GM18870 (cell line): ENCODE results near the gene ZNF775.

ENCODE experiments used
- ATAC-seq: cut with Tn5 transposase; IDR thresholded peaks from one replicate; pipeline ENCODE4 v1.9.1; 2021; ENCODE audit warnings: moderate library complexity; ENCODE audit not compliant: unreplicated experiment

Gene ZNF775

DNA sequence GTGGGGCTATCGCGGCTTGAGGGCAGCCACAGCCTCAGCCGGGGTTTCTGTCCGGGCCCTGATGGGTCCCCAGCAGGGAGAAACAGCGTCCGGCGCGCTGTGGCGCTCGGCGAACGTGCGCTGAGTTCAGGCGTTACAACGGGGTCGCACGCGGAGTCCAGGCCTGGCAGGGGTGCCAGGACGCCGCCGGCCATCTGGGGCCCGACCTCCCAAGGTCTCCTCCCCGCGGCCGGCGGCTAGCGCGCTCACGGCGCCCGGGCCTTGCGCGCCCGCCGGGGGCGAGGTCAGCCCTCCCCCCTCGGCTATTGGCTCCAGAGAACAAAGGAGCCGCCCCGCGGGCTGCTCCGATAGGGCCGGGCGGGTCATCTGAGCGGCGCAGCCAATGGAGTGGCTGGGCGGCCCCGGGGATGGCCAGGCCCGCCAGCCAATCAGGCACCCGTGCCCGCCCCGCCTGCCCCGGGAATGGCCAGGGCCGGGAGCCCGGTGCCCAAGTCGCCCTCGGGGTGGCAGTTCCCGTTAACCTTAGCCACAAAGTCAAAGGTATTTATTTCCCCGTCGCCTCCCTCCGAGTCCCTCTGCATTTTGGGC is at the start of gene ZNF775:
Gene ZNF775 (plus strand): TSS at position 478 of the 588 bp plus-strand sequence. CDS start 9,141 bp downstream, outside the sequence.
- ATAC-seq = peak; percentile 36

DNA sequence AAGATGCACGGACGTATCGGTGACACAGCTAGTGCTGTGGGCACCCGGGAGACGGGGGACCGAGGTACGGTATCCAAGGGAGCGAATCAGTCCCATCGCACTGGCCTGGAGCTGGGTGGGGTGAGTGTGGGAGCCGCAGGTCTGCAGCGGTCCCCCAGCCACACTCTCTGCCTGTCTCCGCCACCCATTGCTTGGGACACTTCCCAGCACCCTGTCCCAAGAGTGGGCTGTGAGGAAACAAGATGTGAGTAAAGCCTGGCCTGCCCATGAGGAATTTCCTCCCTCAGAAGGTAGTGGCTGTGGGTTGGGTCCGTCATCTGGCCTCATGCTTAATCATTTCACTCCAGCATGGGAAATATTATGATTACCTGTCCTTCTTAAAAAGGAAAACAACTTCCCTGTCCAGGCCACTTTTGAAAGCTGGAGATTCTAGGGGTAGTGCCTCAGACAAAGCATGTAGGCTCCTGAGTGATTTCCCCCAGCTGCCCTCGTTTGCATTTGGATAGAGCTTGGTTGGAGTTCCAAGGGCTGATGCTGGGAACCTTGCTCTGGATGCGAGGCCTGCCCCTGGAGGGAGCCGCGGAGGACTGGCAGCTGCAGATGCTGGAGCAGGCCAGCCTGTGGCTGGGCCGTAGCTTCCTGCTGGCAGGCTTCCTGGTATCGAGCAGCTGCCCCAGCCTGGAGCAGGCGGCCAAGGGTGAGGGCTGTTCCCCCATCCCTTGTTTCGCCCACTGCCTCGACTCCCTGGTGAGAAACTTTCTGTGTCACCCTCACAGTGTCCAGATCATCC is 49.6 kb upstream of the ZNF775 start:
- no peak for ATAC-seq

DNA sequence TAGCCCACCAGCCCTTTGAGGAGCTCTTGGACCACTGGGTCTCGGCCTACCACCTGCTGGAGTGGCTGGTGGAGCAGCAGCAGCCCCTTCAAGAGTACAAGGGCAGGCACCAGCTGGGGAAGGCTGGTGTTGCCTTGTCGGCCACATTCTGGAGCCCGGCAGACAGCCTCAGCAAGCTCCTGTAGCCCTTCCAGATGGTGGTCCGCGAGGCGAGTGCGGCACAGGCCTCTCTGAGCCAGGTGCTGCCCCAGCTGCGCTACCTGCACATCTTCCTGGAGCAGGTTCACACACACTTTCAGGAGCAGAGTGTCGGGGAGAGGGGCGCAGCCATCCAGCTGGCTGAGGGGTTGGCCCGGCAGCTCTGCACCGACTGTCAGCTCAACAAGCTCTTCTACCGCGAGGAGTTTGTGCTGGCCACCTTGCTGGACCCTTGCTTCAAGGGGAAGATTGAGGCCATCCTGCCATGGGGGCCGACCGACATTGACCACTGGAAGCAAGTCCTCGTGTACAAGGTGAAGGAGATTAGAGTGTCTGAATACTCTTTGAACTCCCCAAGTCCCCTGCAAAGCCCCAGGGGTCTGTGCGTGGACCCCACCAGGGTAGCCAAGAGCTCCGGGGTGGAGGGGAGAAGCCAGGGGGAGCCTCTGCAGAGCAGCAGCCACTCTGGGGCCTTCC is 48.8 kb upstream of the ZNF775 start:
- ATAC-seq = no peak

DNA sequence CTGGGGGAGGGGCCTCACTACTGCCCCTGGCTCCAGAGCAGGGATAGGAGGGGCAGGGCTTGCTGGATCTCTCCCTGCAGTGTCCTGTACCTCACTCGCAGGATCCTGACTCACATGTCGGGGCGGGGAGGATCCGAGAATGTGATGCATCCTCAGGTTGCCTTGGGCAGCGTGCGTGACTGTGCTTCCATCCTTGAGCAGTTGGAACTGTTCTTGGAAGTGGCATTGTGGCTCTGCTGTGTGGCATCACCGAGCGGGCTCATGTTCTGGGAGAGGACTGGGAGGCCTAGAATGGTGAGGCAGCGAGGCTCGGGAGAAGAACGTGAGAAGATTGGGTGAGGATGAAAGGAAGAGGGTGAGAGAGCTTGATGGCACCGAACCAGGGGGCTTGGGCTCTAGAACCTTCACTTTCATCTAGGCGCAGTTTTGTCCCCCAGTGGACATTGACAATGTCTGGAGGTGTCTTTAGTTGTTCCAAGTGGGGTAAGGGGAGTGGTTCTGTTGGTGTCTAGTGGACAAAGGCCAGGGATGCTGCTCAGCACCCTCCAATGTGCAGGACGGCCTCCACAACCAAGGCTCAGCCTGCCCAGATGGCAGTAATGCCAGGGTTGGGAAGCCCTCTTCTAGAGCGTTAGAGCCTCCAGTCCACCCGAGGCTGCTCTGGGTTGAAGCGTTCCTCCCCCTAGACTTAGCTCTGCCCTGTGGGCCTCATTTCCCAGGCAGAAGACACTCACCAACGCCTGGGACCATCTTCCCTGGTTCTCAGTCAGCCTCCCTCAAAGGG is 46.1 kb upstream of the ZNF775 start:
- ATAC-seq = no peak

DNA sequence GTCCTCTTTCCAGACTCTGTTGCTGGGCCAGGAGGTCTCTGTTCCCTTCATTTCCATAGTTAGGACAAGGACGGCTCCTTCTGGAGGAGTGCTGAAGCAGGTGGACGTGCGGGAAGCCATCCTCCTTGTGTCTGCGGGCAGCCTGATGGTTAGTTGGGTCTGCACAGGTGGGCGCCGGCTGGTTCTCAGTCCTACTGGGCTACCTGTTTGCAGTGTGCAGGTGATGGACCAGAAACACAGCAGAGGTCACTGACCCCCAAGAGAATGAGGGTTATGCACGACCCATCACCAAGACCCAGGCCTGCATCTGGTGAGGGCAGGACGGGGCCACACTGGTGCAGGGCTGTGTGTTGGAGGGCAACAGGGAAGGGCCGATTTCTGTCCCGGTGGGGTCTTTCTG is 45.5 kb upstream of the ZNF775 start:
- no peak for ATAC-seq

DNA sequence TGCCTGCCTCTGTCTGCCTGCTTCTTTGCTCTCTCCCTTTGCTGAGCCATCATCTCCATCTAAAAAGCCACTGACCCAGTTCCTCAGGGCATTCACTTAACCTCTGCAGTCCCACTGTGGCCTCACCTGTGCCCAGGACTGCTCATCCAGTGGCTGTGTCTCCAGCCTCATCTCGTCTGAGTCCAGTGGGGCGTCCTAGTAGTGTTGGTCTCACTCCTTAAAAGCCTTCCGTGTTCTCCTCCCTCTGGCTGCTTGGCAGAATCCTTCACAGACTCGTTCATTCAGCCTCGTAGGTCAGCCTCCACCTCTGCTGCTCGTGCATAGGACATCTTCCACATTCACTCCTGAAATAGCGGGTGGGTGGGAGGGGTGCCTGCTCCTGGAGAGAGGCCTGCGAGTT is 45.0 kb upstream of the ZNF775 start:
- ATAC-seq = no peak

DNA sequence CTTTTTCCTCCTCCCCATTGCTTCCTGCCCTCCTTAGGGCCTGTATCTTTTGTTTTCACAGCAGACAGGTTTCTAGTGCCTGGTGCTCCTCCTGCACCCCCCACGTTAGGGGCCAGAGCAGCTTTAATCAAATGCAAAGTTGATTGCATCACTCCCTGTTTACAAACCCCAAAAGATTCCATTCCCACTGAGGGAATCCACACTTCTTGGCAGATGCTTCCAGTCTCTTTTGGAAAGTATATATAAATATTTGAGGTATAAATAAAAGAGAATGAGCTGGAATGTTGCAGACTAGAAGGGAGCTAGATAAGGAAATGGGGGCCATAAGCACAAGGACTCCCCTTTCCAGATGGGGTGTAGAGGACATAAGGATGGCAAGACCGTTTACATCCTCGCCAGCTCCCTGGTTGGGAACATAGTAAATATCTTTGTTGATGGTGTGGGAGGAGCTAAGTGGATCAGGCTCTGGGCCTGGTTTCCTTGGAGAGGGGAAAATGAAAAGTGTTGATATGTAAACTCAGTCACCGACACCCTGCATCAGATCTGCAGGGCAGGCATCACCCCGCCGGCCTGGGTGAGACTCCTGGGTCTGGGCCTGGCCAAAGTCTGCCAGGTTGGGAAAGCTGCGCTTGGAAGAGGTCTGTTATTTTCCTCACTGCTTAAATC is 43.9 kb upstream of the ZNF775 start:
- no peak for ATAC-seq

DNA sequence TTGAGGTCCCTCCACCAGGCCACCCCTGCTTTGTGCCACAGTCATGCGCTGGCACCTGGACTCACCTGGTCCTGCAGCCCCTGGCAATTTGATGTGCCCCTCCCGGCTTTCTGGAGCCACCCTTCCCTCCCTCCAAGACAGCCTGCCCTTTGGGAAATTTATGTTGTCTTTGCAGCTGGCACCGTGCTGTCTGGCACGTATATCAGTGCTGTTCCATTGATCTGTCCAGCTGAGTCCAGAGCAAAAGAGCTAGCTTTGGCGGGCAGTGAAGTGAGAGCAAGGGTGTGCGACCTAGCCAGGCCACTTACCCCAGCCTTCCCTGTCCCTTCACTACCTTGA is 43.4 kb upstream of the ZNF775 start:
- no peak for ATAC-seq

DNA sequence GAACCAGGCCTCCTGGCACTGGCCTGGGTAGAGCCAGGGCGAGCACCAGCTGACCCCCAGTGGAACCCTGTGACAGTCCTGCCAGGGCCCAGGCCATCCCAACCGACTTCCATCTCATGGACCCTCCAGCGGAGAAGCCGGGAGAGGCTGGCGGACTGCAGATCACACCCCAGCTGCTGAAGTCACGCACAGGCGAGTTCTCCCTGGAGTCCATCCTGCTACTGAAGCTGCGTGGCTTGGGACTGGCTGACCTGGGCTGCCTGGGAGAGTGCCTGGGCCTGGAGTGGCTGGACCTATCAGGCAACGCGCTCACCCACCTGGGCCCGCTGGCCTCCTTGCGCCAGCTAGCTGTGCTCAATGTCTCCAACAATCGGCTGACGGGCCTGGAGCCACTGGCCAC is 42.4 kb upstream of the ZNF775 start:
- ATAC-seq = no peak

DNA sequence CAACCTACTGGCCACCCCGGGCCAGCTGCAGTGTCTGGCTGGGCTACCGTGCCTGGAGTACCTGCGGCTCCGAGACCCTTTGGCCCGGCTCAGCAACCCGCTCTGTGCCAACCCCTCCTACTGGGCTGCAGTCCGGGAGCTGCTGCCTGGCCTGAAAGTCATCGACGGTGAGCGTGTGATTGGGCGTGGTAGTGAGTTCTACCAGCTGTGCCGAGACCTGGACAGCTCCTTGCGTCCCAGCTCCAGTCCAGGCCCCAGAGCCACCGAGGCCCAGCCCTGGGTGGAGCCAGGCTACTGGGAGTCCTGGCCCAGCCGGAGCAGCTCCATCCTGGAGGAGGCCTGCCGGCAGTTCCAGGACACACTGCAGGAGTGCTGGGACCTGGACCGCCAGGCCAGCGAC is 42.0 kb upstream of the ZNF775 start:
- ATAC-seq = no peak

DNA sequence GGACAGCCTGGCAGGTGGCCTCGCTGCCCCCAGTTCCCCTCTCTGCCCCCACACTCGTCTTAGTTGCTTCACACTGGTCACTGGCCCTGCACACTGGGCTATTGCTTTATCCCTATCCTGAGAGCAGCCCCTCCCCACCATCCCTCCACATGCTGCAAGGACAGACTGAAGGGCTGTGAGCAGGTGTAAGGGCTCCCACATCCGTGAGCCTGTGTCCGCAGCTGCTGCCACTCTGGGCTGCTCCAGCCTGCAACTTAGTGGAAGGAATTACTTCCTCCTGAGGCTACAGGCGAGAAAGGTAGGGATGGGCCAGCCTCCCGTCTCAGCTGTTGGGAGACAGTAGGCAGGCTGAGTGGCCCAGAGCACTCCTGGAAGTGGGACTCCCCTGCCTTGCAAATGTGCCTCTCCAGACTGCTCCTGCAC is 41.5 kb upstream of the ZNF775 start:
- ATAC-seq = no peak

DNA sequence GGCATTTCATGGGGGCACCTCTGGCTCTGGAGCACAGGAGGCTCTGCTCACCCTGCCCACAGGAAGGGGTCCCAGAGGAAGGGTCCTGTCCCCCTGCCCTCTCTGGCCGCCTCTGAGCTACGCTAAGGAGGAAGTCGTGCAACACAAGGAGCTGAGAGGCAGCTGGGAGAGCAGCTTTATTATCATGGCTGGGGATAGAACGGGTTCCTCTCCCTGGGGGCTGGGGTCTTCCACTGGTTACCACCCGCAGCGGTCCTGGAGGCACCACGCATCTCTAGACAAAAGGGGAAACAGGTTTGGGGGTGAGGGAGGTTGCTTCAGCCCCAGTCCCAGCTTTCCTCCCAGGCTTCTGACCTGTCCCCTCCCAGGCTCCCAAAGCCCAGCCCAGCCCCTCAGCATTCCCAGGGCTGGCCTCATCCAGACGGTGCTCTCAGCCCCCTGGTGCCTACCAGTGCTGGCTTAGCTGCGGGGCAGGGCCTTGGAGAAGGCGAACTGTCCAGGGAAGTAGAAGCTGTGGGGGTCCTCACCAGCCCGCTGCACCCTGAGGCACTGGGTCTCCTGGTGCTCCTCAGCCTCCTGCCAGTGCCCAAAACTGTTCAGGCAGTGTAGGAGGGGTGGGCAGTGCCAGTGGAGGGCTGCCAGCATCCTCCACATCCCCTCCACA is 40.8 kb upstream of the ZNF775 start:
- no peak for ATAC-seq

DNA sequence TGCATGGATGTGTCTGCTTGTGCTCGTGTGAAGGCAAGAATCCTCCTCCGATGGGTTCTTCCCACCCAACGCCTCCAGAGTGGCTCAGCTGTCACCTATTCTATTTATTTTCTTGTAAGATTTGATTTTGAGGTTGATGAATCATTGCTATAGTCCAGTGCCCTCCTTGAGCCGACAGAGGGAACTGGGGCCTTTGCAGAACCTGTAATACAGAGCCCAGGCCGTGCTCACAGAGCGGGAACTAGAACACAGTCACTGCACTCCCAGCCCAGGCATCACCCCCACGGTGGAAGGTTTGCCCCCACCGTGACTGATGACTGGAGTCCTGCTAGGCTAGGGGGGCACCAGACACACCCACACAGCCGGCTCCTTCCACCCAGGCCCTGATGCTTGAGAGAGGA is 39.7 kb upstream of the ZNF775 start:
- ATAC-seq = no peak

DNA sequence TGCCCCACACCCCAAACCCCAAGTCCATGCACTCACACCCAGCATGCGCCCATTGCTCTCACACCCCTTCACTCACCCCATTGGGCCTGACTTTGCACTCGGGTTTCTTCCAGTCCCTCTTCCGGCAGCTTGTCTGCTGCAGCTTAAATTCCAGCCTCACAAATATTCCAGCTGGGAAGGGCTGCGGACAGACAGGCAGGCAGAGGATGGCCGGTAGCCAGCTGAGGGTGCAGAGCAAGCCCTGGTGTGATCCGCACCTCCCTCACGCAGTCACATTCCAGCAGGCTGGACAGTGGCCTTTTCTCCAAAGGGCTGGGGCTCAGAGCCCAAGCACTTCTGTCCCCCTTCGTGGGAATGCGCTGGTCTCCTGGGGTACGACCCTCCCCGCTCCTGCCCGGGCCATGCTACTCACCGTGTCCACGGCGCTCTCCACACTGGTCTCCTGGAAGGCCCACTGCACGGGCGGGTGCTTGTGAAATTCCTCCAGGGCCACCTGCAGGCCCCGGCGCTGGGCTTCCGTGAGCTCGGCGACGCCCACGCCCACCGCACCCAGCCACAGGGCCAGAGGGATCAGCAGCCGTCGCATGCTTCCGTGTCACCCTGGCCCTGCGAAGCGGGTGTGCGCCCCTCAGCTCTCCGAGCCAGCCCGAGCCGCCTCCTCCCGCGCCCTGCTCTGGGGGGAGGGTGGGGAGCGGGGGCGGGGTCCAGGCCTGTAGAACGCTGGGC is 38.9 kb upstream of the ZNF775 start:
- no peak for ATAC-seq

DNA sequence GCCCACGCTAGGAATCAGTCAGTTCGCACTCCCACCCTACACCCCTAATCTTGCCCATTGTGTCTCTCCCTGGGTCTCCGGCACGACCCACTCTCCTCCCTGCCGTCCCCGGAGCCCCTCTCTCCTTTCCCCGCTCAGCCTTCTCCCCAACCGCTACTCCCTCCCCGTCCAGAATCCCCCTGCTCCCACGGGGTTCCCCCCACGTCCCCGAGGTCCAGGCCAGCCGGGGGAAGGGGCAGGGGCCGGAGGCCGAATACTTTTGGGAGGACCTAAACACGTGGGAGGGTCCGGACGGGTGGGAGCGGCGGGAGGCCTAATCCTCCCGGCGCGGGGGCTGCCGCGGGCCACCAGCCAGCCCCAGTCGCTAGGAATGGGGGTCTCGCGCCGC is 38.3 kb upstream of the ZNF775 start:
- no peak for ATAC-seq

DNA sequence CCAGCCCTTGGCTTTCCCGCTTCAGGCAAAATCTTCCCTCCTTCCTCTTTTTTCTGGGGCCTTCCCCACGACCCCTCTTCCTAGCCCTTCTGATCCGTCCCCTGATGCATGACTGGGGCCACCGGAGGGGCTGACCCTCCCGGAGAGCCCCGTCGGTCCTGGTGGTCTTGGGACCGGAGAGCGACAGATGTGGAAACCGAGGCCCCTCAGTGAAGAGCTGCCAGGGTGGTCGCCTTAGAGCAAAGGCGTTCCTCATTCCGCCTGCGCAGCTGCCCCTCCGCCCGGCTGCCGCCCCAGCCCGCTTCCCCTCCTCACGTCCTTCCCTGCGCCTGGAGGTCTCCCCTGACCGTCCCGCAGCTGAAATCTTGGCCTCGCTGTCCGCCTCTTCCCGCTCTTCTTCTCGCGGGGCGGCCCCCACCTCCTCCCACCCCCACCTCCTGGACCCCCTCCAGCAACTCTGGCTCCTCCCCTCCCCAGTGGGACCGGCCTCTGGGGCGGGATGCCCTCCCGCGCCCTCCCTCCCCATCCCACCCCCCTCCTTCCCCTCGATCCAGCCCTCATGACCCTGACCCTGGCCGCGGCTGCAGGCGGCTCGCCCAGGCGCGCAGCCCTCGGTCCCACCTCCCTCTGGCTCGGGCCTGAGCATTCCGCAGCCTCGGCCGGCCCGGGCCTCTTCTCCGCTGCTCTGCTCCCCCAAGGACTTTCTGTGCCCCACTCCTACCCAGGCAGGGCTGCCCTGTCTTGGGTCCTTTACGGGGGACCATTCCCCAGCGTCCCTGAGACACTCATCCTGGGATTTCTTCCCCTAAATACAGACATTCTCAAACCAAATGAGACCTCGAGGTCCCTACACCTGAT is 37.6 kb upstream of the ZNF775 start, which contains the start of gene RARRES2:
Gene RARRES2 (minus strand): TSS at position 367 of the 858 bp plus-strand sequence. CDS start 1,020 bp downstream, outside the sequence.
- ATAC-seq = no peak

DNA sequence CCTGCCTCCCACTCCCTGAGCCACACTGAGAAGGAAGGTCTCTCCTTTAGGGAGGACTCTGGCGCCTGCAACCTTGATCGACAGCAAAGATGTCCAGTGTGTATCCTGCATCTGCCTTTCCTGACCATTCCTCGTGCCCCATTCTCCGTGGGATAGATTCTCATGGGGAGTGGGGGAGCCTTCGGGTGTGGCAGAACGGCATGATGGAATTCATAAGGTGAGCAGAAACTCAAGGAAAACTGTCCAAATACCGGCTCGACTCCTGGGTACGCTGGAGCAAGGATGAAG is 37.1 kb upstream of the ZNF775 start:
- no peak for ATAC-seq

DNA sequence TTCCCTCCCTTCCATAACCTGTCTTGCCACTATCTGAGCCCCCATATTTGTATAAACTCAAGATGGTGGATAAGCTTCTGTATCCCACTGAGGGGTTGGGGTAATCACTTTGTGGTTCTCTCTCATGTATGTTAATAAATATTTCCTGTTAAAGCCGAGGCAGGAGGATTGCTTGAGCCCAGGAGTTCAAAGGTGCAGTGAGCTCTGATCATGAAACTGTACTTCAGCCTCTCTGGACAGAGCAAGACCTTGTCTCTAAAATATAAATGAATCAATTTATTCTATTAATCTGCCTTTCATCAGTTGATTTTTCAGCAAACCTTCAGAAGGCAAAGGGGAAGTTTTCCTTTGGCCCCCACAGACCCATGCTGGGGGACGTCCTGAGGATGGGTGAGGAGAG is 35.9 kb upstream of the ZNF775 start:
- ATAC-seq = no peak

DNA sequence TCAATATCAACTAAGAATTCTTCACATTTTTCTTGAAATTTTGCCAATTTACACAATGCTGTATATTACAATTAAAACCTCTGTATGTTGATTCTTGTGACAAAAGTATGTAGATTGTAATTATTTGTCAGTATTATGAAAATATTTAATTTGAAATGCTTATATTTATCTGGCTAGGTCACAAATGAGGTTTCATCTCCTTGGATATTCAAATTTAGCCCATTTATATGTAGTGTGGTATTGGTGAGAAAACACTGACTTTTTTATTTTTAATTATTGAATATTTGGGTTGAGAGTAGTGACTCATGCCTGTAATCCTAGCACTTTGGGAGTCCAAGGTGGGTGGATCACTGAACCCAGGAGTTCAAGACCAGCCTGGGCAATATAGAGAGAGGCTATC is 34.8 kb upstream of the ZNF775 start:
- ATAC-seq = no peak
